Esophagus (tissue), 2 donors: Measurements from ENCODE around the gene PRKN. TPM values are rescaled to one million over a fixed set of nuclear protein-coding genes. Genes with fewer than 3 reads are reported as not detected.

Source experiments
- H3K27ac ChIP-seq, 2 donors: one replicate each; pipeline ENCODE4 v1.5.1; 2013; ENCODE audit warnings: low read depth in 2 of 2, mild to moderate bottlenecking in 2 of 2, inconsistent platforms in 1 of 2, low read length in 1 of 2, moderate library complexity in 1 of 2
- H3K27me3 ChIP-seq, 2 donors: one replicate each; pipeline ENCODE4 v1.6.1; 2013; ENCODE audit warnings: low read length in 2 of 2, control low read depth in 1 of 2, mild to moderate bottlenecking in 1 of 2; ENCODE audit not compliant: insufficient read depth in 2 of 2, control insufficient read depth in 1 of 2
- H3K36me3 ChIP-seq, 2 donors: one replicate each; pipeline ENCODE4 v1.6.1; 2013; ENCODE audit warnings: low read length in 1 of 2; ENCODE audit not compliant: control insufficient read depth in 2 of 2, insufficient read depth in 2 of 2
- H3K4me1 ChIP-seq, 2 donors: one replicate each; pipeline ENCODE4 v1.6.1; 2013; ENCODE audit warnings: low read length in 1 of 2; ENCODE audit not compliant: control insufficient read depth in 2 of 2, insufficient read depth in 2 of 2
- H3K4me3 ChIP-seq, 2 donors: one replicate each; pipeline ENCODE4 v1.5.1; 2013; ENCODE audit warnings: low read length in 2 of 2, mild to moderate bottlenecking in 2 of 2, low read depth in 1 of 2, moderate library complexity in 1 of 2
- H3K9me3 ChIP-seq, 2 donors: one replicate each; pipeline ENCODE4 v1.6.1; 2013; ENCODE audit warnings: mild to moderate bottlenecking in 2 of 2, low read depth in 1 of 2, low read length in 1 of 2, moderate library complexity in 1 of 2; ENCODE audit not compliant: control insufficient read depth in 2 of 2, insufficient read depth in 1 of 2
- WGBS, 2 donors: extraction: QIAGEN DNeasy Blood & Tissue Kit; methylation state at CpG; one replicate each; pipeline ENCODE4 v1.1.7; 2013; 5-methylcytosine and 5-hydroxymethylcytosine counted together
- polyA plus RNA-seq, 2 donors: library from polyadenylated mRNA; stranded (reverse); fragments of 200-250 nt; gene quantifications; one replicate each; pipeline ENCODE4 v1.2.3, GENCODE V29; 2013
- donor health status: healthy with polysubstance abuse.
- donor health status: Bipolar disorder and iron deficiency.

The PRKN gene
- polyA plus RNA-seq, 2 donors, result 0.28 to 0.45 TPM

DNA sequence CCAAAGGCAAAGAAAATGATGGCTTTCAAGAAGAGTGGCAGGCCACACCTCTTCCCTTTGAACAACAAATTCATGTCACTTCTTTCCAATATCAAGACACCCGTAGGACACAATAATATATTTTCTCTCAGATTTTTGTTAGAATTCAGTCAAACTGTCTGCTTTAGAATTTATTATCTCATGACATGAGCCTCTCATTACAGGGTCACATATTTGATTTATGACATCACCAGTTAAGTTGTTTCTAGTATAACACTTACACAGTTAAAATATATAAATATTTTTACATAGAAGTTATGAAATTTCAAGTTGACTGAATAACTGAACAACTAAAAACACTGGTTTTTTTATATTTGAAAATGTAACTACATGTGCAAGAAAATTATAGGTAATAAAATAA is 1133.2 kb downstream of the PRKN start:
- Histone ChIP-seq H3K4me3 (no peak overlapping the region), H3K27ac (no peak overlapping the region), H3K27me3 (no peaks in the 10 kb centered on the region), H3K9me3 (no peaks in the 10 kb centered on the region), H3K36me3 (no peaks in the 10 kb centered on the region), H3K4me1 (no peaks in the 10 kb centered on the region)
- 79 to 100% methylated on average over 1 of the region's 1 CpG for WGBS, 2 donors

DNA sequence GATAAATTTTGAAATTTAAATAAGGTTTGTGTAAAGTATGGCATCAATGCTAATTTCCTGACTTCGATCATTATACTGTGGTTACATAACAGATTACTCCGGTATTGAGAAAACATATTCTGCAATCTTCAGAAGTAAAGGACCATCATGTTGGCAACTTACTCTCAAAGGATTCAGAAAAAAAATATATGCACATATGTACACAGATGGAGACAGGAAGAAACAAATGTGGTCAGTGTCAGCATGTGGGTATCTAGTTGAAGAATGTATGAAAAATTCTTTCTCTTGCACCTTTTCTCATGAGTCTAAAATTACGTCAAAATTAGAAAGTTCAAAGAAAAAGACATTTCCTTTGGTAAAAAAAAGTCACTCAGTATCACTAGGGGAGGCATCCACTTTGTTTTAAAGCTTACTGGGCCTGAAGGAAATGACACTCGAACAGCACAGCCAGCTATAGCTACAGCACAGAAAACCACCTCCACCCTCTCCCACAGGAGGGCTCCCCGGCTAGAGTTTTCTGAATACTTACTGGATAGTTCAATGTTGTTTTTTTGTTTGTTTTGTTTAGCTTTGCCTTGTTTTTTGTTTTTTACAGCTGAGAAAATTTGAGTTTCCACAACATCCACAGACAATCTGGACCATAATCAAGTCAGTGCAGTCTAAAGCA is 1136.5 kb downstream of the PRKN start:
- H3K9me3 ChIP-seq, result no peaks in the 10 kb centered on the region

DNA sequence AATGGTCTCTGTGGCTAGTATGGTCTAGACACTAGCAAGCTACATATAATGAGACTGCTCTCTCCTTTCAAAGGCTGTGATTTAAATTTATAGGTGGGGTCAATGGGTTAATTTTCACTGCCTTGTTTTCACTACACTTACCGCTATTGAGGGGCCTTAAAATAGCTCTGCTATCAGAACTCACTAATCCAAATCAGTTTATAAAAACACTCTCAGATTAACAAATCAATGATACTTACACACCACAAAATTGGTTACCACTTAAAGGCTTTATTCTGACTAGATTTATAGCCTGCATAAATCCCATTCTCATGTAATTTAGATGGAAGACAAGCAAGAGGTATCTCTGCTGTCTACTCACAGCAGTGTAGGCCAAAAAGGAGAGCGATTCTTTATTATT is 1140.7 kb downstream of the PRKN start:
- WGBS, 2 donors, result 67 to 72% methylated on average over 2 of the region's 2 CpGs
- H3K4me3 ChIP-seq, result no peak overlapping the region
- no peaks in the 10 kb centered on the region for H3K36me3 ChIP-seq
- no peaks in the 10 kb centered on the region for H3K9me3 ChIP-seq
- no peak overlapping the region for H3K27ac ChIP-seq
- H3K27me3 ChIP-seq, result no peaks in the 10 kb centered on the region
- H3K4me1 ChIP-seq, result no peaks in the 10 kb centered on the region

More for the DNA sequence above, 1136.5 kb downstream of the PRKN start:
- WGBS, 2 donors, result 63 to 78% methylated on average over 5 of the region's 5 CpGs
- Histone ChIP-seq H3K27ac (no peak overlapping the region), H3K27me3 (no peaks in the 10 kb centered on the region), H3K4me1 (no peaks in the 10 kb centered on the region), H3K4me3 (no peak overlapping the region), H3K36me3 (no peaks in the 10 kb centered on the region)

GRCh38 chr6:161584621-161585340 is 1142.8 kb downstream of the PRKN start:
- H3K36me3 ChIP-seq, result no peaks in the 10 kb centered on the region
- 71 to 73% methylated on average over 8 of the region's 8 CpGs for WGBS, 2 donors

GRCh38 chr6:161584051-161584450 is 1143.5 kb downstream of the PRKN start:
- Histone ChIP-seq H3K27me3 (no peaks in the 10 kb centered on the region), H3K4me3 (no peak overlapping the region), H3K4me1 (no peaks in the 10 kb centered on the region), H3K9me3 (no peaks in the 10 kb centered on the region), H3K36me3 (no peaks in the 10 kb centered on the region), H3K27ac (no peak overlapping the region)
- 23 to 29% methylated on average over 1 of the region's 1 CpG for WGBS, 2 donors

More at GRCh38 chr6:161584621-161585340, 1142.8 kb downstream of the PRKN start:
- Histone ChIP-seq H3K4me1 (no peaks in the 10 kb centered on the region), H3K27me3 (no peaks in the 10 kb centered on the region), H3K9me3 (no peaks in the 10 kb centered on the region), H3K27ac (no peak overlapping the region), H3K4me3 (no peak overlapping the region)

- H3K27me3 ChIP-seq, result no peaks in the 10 kb centered on the region
- WGBS, 2 donors, result 62 to 81% methylated on average over 5 of the region's 5 CpGs
- no peaks in the 10 kb centered on the region for H3K9me3 ChIP-seq
- H3K27ac ChIP-seq, result no peak overlapping the region
- H3K36me3 ChIP-seq, result no peaks in the 10 kb centered on the region
- H3K4me3 ChIP-seq, result no peak overlapping the region
- no peaks in the 10 kb centered on the region for H3K4me1 ChIP-seq
Measured at GRCh38 chr6:161583584-161583983, 1144.0 kb downstream of the PRKN start.

GRCh38 chr6:161578478-161578877 is 1149.1 kb downstream of the PRKN start:
- no peaks in the 10 kb centered on the region for H3K36me3 ChIP-seq
- H3K27me3 ChIP-seq, result no peaks in the 10 kb centered on the region
- H3K9me3 ChIP-seq, result no peaks in the 10 kb centered on the region
- H3K27ac ChIP-seq, result no peak overlapping the region
- WGBS, 2 donors, result 39 to 63% methylated on average over 3 of the region's 3 CpGs
- no peaks in the 10 kb centered on the region for H3K4me1 ChIP-seq
- H3K4me3 ChIP-seq, result no peak overlapping the region

DNA sequence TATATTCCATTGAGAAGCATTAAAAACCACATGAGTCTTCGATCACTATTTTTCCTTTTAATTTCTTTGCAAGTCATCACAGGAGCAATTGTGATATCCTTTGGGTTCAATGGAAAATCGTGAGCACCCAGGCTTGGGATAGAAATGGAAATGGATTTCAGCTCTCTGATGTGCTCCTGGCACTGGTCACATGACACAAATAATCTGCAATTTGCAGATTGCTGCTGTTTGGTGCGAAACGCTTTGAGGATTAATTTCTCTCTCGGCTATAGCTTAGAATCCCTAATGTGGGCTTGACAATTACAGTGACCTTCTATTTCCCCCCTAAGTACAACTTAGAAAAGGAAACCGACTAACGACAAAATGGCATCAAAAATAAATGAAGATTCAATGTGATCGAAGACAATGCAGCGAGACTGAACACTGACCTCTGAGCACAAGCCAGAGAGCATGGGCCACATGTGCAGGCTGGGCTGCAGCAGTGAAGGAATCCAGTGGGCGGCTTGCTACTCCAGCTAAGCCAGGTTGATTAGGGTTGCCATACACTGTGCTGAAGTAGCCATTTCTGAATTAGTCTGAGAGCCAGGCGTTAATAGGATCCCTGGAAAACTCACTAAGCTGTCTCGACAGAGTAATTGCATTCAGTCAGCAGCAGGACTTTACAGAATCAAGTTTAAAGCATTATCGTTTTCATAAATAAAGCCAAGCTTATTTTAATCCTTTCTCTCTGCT is 1151.9 kb downstream of the PRKN start:
- Histone ChIP-seq H3K4me1 (no peaks in the 10 kb centered on the region), H3K9me3 (peaks cover 0 to 4% of the 10 kb centered on the region in 2 donors), H3K4me3 (no peak overlapping the region), H3K36me3 (no peaks in the 10 kb centered on the region), H3K27me3 (no peaks in the 10 kb centered on the region), H3K27ac (no peak overlapping the region)
- 67 to 74% methylated on average over 13 of the region's 13 CpGs for WGBS, 2 donors

- Histone ChIP-seq H3K9me3 (peaks cover 0 to 4% of the 10 kb centered on the region in 2 donors), H3K4me1 (no peaks in the 10 kb centered on the region), H3K36me3 (no peaks in the 10 kb centered on the region), H3K27me3 (no peaks in the 10 kb centered on the region), H3K27ac (no peak overlapping the region), H3K4me3 (no peak overlapping the region)
- 68 to 76% methylated on average over 6 of the region's 6 CpGs for WGBS, 2 donors
Measured at GRCh38 chr6:161568885-161569456, 1158.6 kb downstream of the PRKN start.
